ENCODE data around the gene NAMPT. TPM values are rescaled to one million over a fixed set of nuclear protein-coding genes. Genes with fewer than 3 reads are reported as not detected.

NAMPT gene
- total RNA-seq, 1 donor from 2014 or later: 184 TPM

GRCh38 chr7:106203473-106203872, 81.3 kb downstream of the NAMPT start:
- intact Hi-C loops (cut with DNase I): no loop called here
- DNase-seq: no peak
- Histone ChIP-seq H3K27me3 (no peaks in the 10 kb centered on the region), H3K36me3 (no peaks in the 10 kb centered on the region), H3K4me3 (no peak overlapping the region), H3K27ac (no peak overlapping the region), H3K4me1 (peaks cover 4% of the 10 kb centered on the region), H3K9me3 (no peaks in the 10 kb centered on the region)
- no peak for ATAC-seq
- TF ChIP-seq CTCF (IDR thresholded peaks at IDR 0.05): no peak

GRCh38 chr7:106201164-106201563, 83.6 kb downstream of the NAMPT start:
- H3K27me3 ChIP-seq: no peaks in the 10 kb centered on the region
- no peaks in the 10 kb centered on the region for H3K9me3 ChIP-seq
- intact Hi-C loops (cut with DNase I): no loop called here
- H3K27ac ChIP-seq: no peak overlapping the region
- TF ChIP-seq CTCF (IDR thresholded peaks at IDR 0.05): no peak
- ATAC-seq (no peak), DNase-seq (no peak)
- no peaks in the 10 kb centered on the region for H3K36me3 ChIP-seq
- peaks cover 4% of the 10 kb centered on the region for H3K4me1 ChIP-seq
- no peak overlapping the region for H3K4me3 ChIP-seq

GRCh38 chr7:106199813-106200364, 84.9 kb downstream of the NAMPT start:
- Histone ChIP-seq H3K4me3 (no peak overlapping the region), H3K9me3 (no peaks in the 10 kb centered on the region), H3K4me1 (peaks cover 4% of the 10 kb centered on the region), H3K27me3 (no peaks in the 10 kb centered on the region), H3K36me3 (no peaks in the 10 kb centered on the region), H3K27ac (no peak overlapping the region)
- DNase-seq (no peak), ATAC-seq (no peak)
- intact Hi-C loops (cut with DNase I): no loop called here
- no peak for TF ChIP-seq CTCF (IDR thresholded peaks at IDR 0.05)

GRCh38 chr7:106199024-106199423, 85.8 kb downstream of the NAMPT start:
- Histone ChIP-seq H3K27ac (no peak overlapping the region), H3K9me3 (no peaks in the 10 kb centered on the region), H3K4me3 (no peak overlapping the region), H3K27me3 (no peaks in the 10 kb centered on the region), H3K4me1 (peaks cover 4% of the 10 kb centered on the region), H3K36me3 (no peaks in the 10 kb centered on the region)
- no peak for TF ChIP-seq CTCF (IDR thresholded peaks at IDR 0.05)
- intact Hi-C loops (cut with DNase I): no loop called here
- no peak for DNase-seq
- ATAC-seq: no peak

Other genes starting within 250 kb of the NAMPT start
- gene SYPL1, start 172.7 kb downstream of the NAMPT start, total RNA-seq: 92.4 TPM

All from upper lobe of right lung (tissue), 1 donor.